ENCODE data around the gene HFM1. TPM values are rescaled to one million over a fixed set of nuclear protein-coding genes. Genes with fewer than 3 reads are reported as not detected.

Gene HFM1
- total RNA-seq, 1 experiment from 2014 or later: 2.4 TPM

- Histone ChIP-seq H3K4me1 (ENCODE audit: insufficient read depth, low read length) (no peaks in the 10 kb centered on the region), H3K27ac (ENCODE audit: insufficient read length, low read depth, low read length) (no peak overlapping the region), H2BK5ac (ENCODE audit: insufficient read length, low read length) (no peak overlapping the region), H3K14ac (ENCODE audit: insufficient read depth, low read length) (no peak overlapping the region), H3K27me3 (ENCODE audit: insufficient read depth, low read length) (no peaks in the 10 kb centered on the region), H4K5ac (ENCODE audit: insufficient read length, low read depth, low read length) (no peak overlapping the region), H4K91ac (ENCODE audit: insufficient read length, low read depth, low read length) (no peak overlapping the region), H3K18ac (ENCODE audit: insufficient read length, low read depth, low read length) (no peak overlapping the region), H3K23ac (ENCODE audit: insufficient read length, low read depth, low read length) (no peak overlapping the region), H2BK120ac (ENCODE audit: low read depth, low read length, poor library complexity, severe bottlenecking) (no peak overlapping the region), H3K4me2 (ENCODE audit: insufficient read depth, insufficient read length, low read length) (no peak overlapping the region), H3T11ph (ENCODE audit: low read length) (no peak overlapping the region), H2BK20ac (ENCODE audit: low read depth, low read length, poor library complexity, severe bottlenecking) (no peak overlapping the region), H3K4ac (ENCODE audit: low read depth, low read length) (no peak overlapping the region), H3K9me3 (ENCODE audit: control insufficient read depth, low read depth, low read length) (no peaks in the 10 kb centered on the region), H2BK12ac (ENCODE audit: insufficient read length, low read depth, low read length) (no peak overlapping the region), H4K8ac (replicated peaks; ENCODE audit: insufficient read length, low read depth, low read length) (no peak overlapping the region), H2AK5ac (ENCODE audit: insufficient read length, low read length) (no peak overlapping the region), H3K79me1 (ENCODE audit: insufficient read depth, low read depth, low read length, poor library complexity, severe bottlenecking) (no peaks in the 10 kb centered on the region), H2BK15ac (ENCODE audit: low read depth, low read length) (no peak overlapping the region), H3K9ac (ENCODE audit: extremely low read depth, insufficient read length, low read length) (no peak overlapping the region), H4K20me1 (ENCODE audit: control insufficient read depth, insufficient read depth, insufficient read length) (no peaks in the 10 kb centered on the region), H2AFZ (ENCODE audit: low read length) (no peak overlapping the region), H3K79me2 (ENCODE audit: insufficient read depth, low read length) (no peaks in the 10 kb centered on the region), H3K56ac (ENCODE audit: insufficient read length, low read depth, low read length) (no peak overlapping the region), H3K23me2 (ENCODE audit: insufficient read length, low read depth, low read length, poor library complexity, severe bottlenecking) (no peaks in the 10 kb centered on the region)
- H3K9me3 Mint-ChIP-seq: peaks cover 0 to 3% of the 10 kb centered on the region in 2 experiments; a peak in 1 of 5 replicates
- no peak overlapping the region for H3K27ac Mint-ChIP-seq
- DNase-seq: no peak
- no CpG with 5 or more reads among the region's 7 CpGs for WGBS (ENCODE audit: extremely low coverage, insufficient read length, low lambda C conversion rate)
- H3K36me3 Mint-ChIP-seq (ENCODE audit: insufficient read depth in 1 of 3, low read depth in 3 of 3): peaks cover 5 to 11% (median 8%) of the 10 kb centered on the region in 3 experiments; a peak in 4 of 7 replicates
- H3K4me3 Mint-ChIP-seq: no peak overlapping the region
- no peaks in the 10 kb centered on the region; the same call in 1 of the 2 replicates for H3K27me3 Mint-ChIP-seq (ENCODE audit: low read depth)
- no peaks in the 10 kb centered on the region for H3K4me1 Mint-ChIP-seq
- TF ChIP-seq, protein P1, sequence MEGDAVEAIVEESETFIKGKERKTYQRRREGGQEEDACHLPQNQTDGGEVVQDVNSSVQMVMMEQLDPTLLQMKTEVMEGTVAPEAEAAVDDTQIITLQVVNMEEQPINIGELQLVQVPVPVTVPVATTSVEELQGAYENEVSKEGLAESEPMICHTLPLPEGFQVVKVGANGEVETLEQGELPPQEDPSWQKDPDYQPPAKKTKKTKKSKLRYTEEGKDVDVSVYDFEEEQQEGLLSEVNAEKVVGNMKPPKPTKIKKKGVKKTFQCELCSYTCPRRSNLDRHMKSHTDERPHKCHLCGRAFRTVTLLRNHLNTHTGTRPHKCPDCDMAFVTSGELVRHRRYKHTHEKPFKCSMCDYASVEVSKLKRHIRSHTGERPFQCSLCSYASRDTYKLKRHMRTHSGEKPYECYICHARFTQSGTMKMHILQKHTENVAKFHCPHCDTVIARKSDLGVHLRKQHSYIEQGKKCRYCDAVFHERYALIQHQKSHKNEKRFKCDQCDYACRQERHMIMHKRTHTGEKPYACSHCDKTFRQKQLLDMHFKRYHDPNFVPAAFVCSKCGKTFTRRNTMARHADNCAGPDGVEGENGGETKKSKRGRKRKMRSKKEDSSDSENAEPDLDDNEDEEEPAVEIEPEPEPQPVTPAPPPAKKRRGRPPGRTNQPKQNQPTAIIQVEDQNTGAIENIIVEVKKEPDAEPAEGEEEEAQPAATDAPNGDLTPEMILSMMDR (conservative IDR thresholded peaks at IDR 0.05): no peak
These were observed 66.1 kb downstream of the HFM1 start for GRCh38 chr1:91338501-91338900.

All from H9 (cell line).